ENCODE results near the gene TAL2. TPM values are rescaled to one million over a fixed set of nuclear protein-coding genes. Genes with fewer than 3 reads are reported as not detected.
A peak's percentile ranks its signal among the peaks of the same experiment; 100 is the strongest.

TAL2 gene
- total and polyA plus RNA-seq, 2 donors (not counting 3 experiments of a cell fraction or from before 2014, with no cell fraction given), result 0.30 TPM; not detected in 1

- no peak overlapping the region for H3K4me2 ChIP-seq (ENCODE audit: insufficient read depth, low read length)
- no peaks in the 10 kb centered on the region for H3K36me3 ChIP-seq (ENCODE audit: control insufficient read depth in 2 of 2, extremely low read depth in 1 of 2, insufficient read depth in 2 of 2, low read length in 2 of 2)
- DNase-seq (ENCODE audit: low read depth, low spot score), result peak; percentile 3
- intact Hi-C loops (cut with micrococcal nuclease) (no loop called here), dilution Hi-C loops (cut with MboI; ENCODE audit: extremely low pct_ligation_motif_present, low sequenced_read_pairs) (no loop called here)
- H3K4me1 ChIP-seq (ENCODE audit: control insufficient read depth, extremely low read depth, insufficient read depth, low read length), result no peaks in the 10 kb centered on the region
- FAIRE-seq, result no peak
- no TSS peak for BruUV-seq (replicated peaks)
- H3K27ac ChIP-seq (ENCODE audit: insufficient read depth, low read depth, low read length), result no peak overlapping the region
- H3K4me3 ChIP-seq (replicated peaks in 1 of 3; ENCODE audit: insufficient read depth in 1 of 3, low read depth in 1 of 3, low read length in 3 of 3), result no peak overlapping the region
- H3K27me3 ChIP-seq (ENCODE audit: control insufficient read depth in 2 of 2, insufficient read depth in 2 of 2, low read length in 2 of 2), result no peaks in the 10 kb centered on the region
- TF ChIP-seq POLR2A (IDR thresholded peaks at IDR 0.05; ENCODE audit: low read depth, low read length) (no peak), MAX (IDR thresholded peaks at IDR 0.05; ENCODE audit: insufficient read depth, insufficient read length) (no peak), EZH2 (IDR thresholded peaks at IDR 0.05; ENCODE audit: borderline replicate concordance, low read depth, low read length, severe bottlenecking) (no peak), JUN (IDR thresholded peaks at IDR 0.05; ENCODE audit: borderline replicate concordance, insufficient read depth, insufficient read length, low read depth) (no peak), GATA2 (IDR thresholded peaks at IDR 0.05; ENCODE audit: insufficient read depth, insufficient read length, low read depth, low read length) (no peak), CTCF (IDR thresholded peaks at IDR 0.05; ENCODE audit: extremely low read depth in 1 of 2, insufficient read depth in 1 of 2, low read depth in 1 of 2, low read length in 2 of 2) (no peak), MYC (IDR thresholded peaks at IDR 0.05; ENCODE audit: low read depth, low read length) (no peak), POLR2AphosphoS5 (IDR thresholded peaks at IDR 0.05; ENCODE audit: insufficient read depth, low read depth, low read length) (no peak), FOS (IDR thresholded peaks at IDR 0.05; ENCODE audit: borderline replicate concordance, insufficient read depth, low read length) (no peak)
- CTCF ChIA-PET, result interaction anchor here (1.1 kb wide), 1 partner anchor 86 kb away, joined by 3 read pairs; no protein-coding TSS in a partner anchor
- no peak overlapping the region for H2AFZ ChIP-seq (ENCODE audit: low read depth, low read length)
- no peak overlapping the region for H3K9ac ChIP-seq (replicated peaks; ENCODE audit: extremely low read depth, insufficient read depth, low read length)
- H3K9me1 ChIP-seq (replicated peaks; ENCODE audit: control insufficient read depth, extremely low read depth, insufficient read depth, low read length), result no peaks in the 10 kb centered on the region
- POLR2A ChIA-PET, result no interaction called here
- no peaks in the 10 kb centered on the region for H3K79me2 ChIP-seq (ENCODE audit: control insufficient read depth, insufficient read depth, low read length)
- H4K20me1 ChIP-seq (replicated peaks; ENCODE audit: control insufficient read depth, extremely low read depth, insufficient read depth, low read length), result no peaks in the 10 kb centered on the region
- H3K9me3 ChIP-seq (replicated peaks; ENCODE audit: control insufficient read depth, insufficient read depth, low read length), result no peaks in the 10 kb centered on the region
Observed at GRCh38 chr9:105632807-105633206, 29.4 kb upstream of the TAL2 start.
